A549 (cell line): ENCODE data around the gene CPT1B. TPM values are rescaled to one million over a fixed set of nuclear protein-coding genes. Genes with fewer than 3 reads are reported as not detected.

Experiments used
- ATAC-seq, 2 experiments: fragments of 200-7000 bp in 1 of 2; fragments of >200 bp in 1 of 2; cut with Nextera tagmentation in 1 of 2; cut with Tn5 transposase in 1 of 2; 3 replicates each; pipeline versions ENCODE4 v1.8.0 to v1.9.1; 2018 to 2020; ENCODE audit warnings: mild to moderate bottlenecking in 1 of 2, moderate library complexity in 1 of 2
- CTCF ChIA-PET: fragments of 300-600 bp; sonication (Branson Sonifier 250); formaldehyde crosslinking; extraction: SDS; loops from one replicate; lab custom pipeline; 2021; ENCODE audit warnings: antibody characterized with exemption, inconsistent platforms; lab: Yijun Ruan, JAX
- POLR2A ChIA-PET: fragments of 350-600 bp; formaldehyde crosslinking; extraction: SDS; loops from one replicate; lab custom pipeline; 2021; ENCODE audit warnings: antibody characterized with exemption, inconsistent platforms; lab: Yijun Ruan, JAX
- DNase-seq, 2 experiments: peaks; one replicate each; pipeline versions ENCODE4 v3.0.0 to v3.0.0-alpha.2; 2011 to 2016; ENCODE audit warnings: low read depth in 1 of 2, low spot score in 1 of 2
- FAIRE-seq: peaks from 2 replicates; lab custom pipeline; 2011; peaks lifted over from hg19 to GRCh38; lab: Jason Lieb, UNC
- H3K27ac ChIP-seq, 2 experiments: fragments of >200 bp; sonication (Bioruptor Twin); formaldehyde crosslinking; 3 replicates each; pipeline ENCODE4 v1.5.1; 2016 to 2017
- H3K4me1 ChIP-seq: fragments of >200 bp; sonication (Bioruptor Twin); formaldehyde crosslinking; 3 replicates; pipeline ENCODE4 v1.6.1; 2016
- H3K4me2 ChIP-seq: fragments of >200 bp; sonication (Bioruptor Twin); formaldehyde crosslinking; 3 replicates; pipeline ENCODE4 v1.6.1; 2016
- H3K4me3 ChIP-seq: fragments of >200 bp; sonication (Bioruptor Twin); formaldehyde crosslinking; 3 replicates; pipeline ENCODE4 v1.5.1; 2016
- H3K9me3 ChIP-seq: fragments of >200 bp; sonication (Bioruptor Twin); formaldehyde crosslinking; 3 replicates; pipeline ENCODE4 v1.6.1; 2016
- BHLHE40 ChIP-seq: IDR thresholded peaks from 2 replicates; pipeline ENCODE4 v1.6.1; 2012; ENCODE audit warnings: low read depth, low read length, inconsistent platforms
- CBX2 ChIP-seq: fragments of 200-600 bp; sonication (generic); IDR thresholded peaks from 2 replicates; pipeline ENCODE4 v1.6.1; 2016; ENCODE audit warnings: low read depth, mild to moderate bottlenecking, borderline replicate concordance
- CBX8 ChIP-seq: fragments of 200-600 bp; sonication (generic); IDR thresholded peaks from 2 replicates; pipeline ENCODE4 v1.6.1; 2016
- CHD2 ChIP-seq: fragments of 150-350 bp; IDR thresholded peaks from 2 replicates; pipeline ENCODE4 v1.6.1; 2014; ENCODE audit warnings: low read length; ENCODE audit not compliant: partially characterized antibody
- CTCF ChIP-seq: fragments of >200 bp; sonication (Bioruptor Twin); formaldehyde crosslinking; IDR thresholded peaks from 3 replicates; pipeline ENCODE4 v1.5.1; 2016
- ESRRA ChIP-seq: fragments of 150-350 bp; IDR thresholded peaks from 2 replicates; pipeline ENCODE4 v1.6.1; 2014; ENCODE audit warnings: mild to moderate bottlenecking, low read length, borderline replicate concordance
- FOXS1 ChIP-seq: fragments of 250-450 bp; sonication (Bioruptor Pico); IDR thresholded peaks from 2 replicates; pipeline ENCODE4 v1.5.0; 2020; ENCODE audit warnings: mild to moderate bottlenecking, moderate library complexity
- GATA3 ChIP-seq: IDR thresholded peaks from 2 replicates; pipeline ENCODE4 v1.6.1; 2012; ENCODE audit warnings: borderline replicate concordance
- HEYL ChIP-seq: fragments of 250-450 bp; sonication (Bioruptor Pico); IDR thresholded peaks from 2 replicates; pipeline ENCODE4 v1.8.0; 2021; ENCODE audit warnings: mild to moderate bottlenecking, moderate library complexity
- HMGXB4 ChIP-seq: fragments of 250-450 bp; sonication (Bioruptor Pico); IDR thresholded peaks from 2 replicates; pipeline ENCODE4 v1.5.0; 2021; ENCODE audit warnings: mild to moderate bottlenecking, moderate library complexity, borderline replicate concordance
- HOXB13 ChIP-seq: fragments of 250-450 bp; sonication (Bioruptor Pico); IDR thresholded peaks from 2 replicates; pipeline ENCODE4 v1.5.0; 2020; ENCODE audit warnings: low read depth, mild to moderate bottlenecking, moderate library complexity
- JUNB ChIP-seq: fragments of >200 bp; sonication (Bioruptor Twin); formaldehyde crosslinking; IDR thresholded peaks from 2 replicates; pipeline ENCODE4 v1.6.1; 2016
- KDM1A ChIP-seq: fragments of 200-600 bp; sonication (generic); IDR thresholded peaks from 2 replicates; pipeline ENCODE4 v1.6.1; 2016; ENCODE audit warnings: low read depth, mild to moderate bottlenecking
- KDM5A ChIP-seq: fragments of 200-600 bp; sonication (generic); IDR thresholded peaks from 2 replicates; pipeline ENCODE4 v1.6.1; 2016; ENCODE audit warnings: antibody characterized with exemption, mild to moderate bottlenecking
- NFE2L2 ChIP-seq: fragments of 150-350 bp; conservative IDR thresholded peaks from 2 replicates; pipeline ENCODE4 v1.6.1; 2014; ENCODE audit warnings: low read length
- PHF8 ChIP-seq: fragments of 200-600 bp; sonication (generic); IDR thresholded peaks from 2 replicates; pipeline ENCODE4 v1.6.1; 2016; ENCODE audit warnings: low read depth, mild to moderate bottlenecking, antibody characterized with exemption, moderate library complexity, borderline replicate concordance
- RAD21 ChIP-seq, 2 experiments: fragments of >200 bp in 1 of 2; sonication (Bioruptor Twin) in 1 of 2; formaldehyde crosslinking in 1 of 2; IDR thresholded peaks in 1 of 2; conservative IDR thresholded peaks in 1 of 2; 2 replicates in 1 of 2; 3 replicates in 1 of 2; pipeline ENCODE4 v1.6.1; 2012 to 2018; ENCODE audit warnings: inconsistent platforms in 1 of 2
- RARB ChIP-seq: fragments of 250-450 bp; sonication (Bioruptor Pico); IDR thresholded peaks from 2 replicates; pipeline ENCODE4 v1.8.0; 2021; ENCODE audit warnings: mild to moderate bottlenecking, moderate library complexity
- RFX5 ChIP-seq: fragments of 450-650 bp; IDR thresholded peaks from 2 replicates; pipeline ENCODE4 v1.7.1; 2014; ENCODE audit warnings: antibody characterized with exemption, mild to moderate bottlenecking, moderate library complexity
- RNF2 ChIP-seq: fragments of 200-600 bp; sonication (generic); IDR thresholded peaks from 2 replicates; pipeline ENCODE4 v1.6.1; 2016; ENCODE audit warnings: low read depth, mild to moderate bottlenecking, antibody characterized with exemption, moderate library complexity, borderline replicate concordance
- SREBF2 ChIP-seq: fragments of 450-650 bp; IDR thresholded peaks from 2 replicates; pipeline ENCODE4 v1.6.1; 2014; ENCODE audit warnings: mild to moderate bottlenecking, moderate library complexity
- TFCP2L1 ChIP-seq: fragments of 250-450 bp; sonication (Bioruptor Pico); IDR thresholded peaks from 2 replicates; pipeline ENCODE4 v1.5.0; 2021; ENCODE audit warnings: mild to moderate bottlenecking
- TP53 ChIP-seq: fragments of 250-450 bp; sonication (Bioruptor Pico); IDR thresholded peaks from 2 replicates; pipeline ENCODE4 v1.5.0; 2021; ENCODE audit warnings: mild to moderate bottlenecking, moderate library complexity
- ZC3H11A ChIP-seq: fragments of 450-650 bp; IDR thresholded peaks from 2 replicates; pipeline ENCODE4 v1.6.1; 2014; ENCODE audit warnings: antibody characterized with exemption, mild to moderate bottlenecking
- WGBS: methylation state at CpG from one replicate; pipeline ENCODE4 v1.1.6; 2017; ENCODE audit errors: missing lambda C conversion rate; 5-methylcytosine and 5-hydroxymethylcytosine counted together
- polyA plus RNA-seq, 4 experiments: library from polyadenylated mRNA; depleted of rRNA in 3 of 4; stranded (reverse); fragments of >200 nt; fragmentation: RNase III in 1 of 4; extraction: RNeasy Plus Mini Kit Qiagen cat#74134 plus additional on column Dnase treatment in 1 of 4; gene quantifications; 2 replicates in 3 of 4; 3 replicates in 1 of 4; pipeline ENCODE4 v1.2.3, GENCODE V29; 2011 to 2017
- TF ChIP-seq, protein P1 (sequence below): fragments of 250-450 bp; sonication (Bioruptor Pico); IDR thresholded peaks from 2 replicates; pipeline ENCODE4 v1.5.0; 2020; ENCODE audit warnings: low read depth, mild to moderate bottlenecking, moderate library complexity
- TF ChIP-seq, protein P2 (sequence below): IDR thresholded peaks from 2 replicates; pipeline ENCODE4 v1.6.1; 2012

CPT1B gene
- polyA plus RNA-seq, 2 of the 4 experiments (the other 2 are of a cell fraction): 12.1 to 26.5 TPM

GRCh38 chr22:50544078-50544745, 34.0 kb downstream of the CPT1B start (continued):
- TF ChIP-seq FOXS1 (CRISPR knock-in tag) (no peak), PHF8 (no peak), CBX8 (no peak), RARB (no peak), RFX5 (no peak), TP53 (CRISPR knock-in tag) (no peak), HOXB13 (no peak), ZC3H11A (no peak), TFCP2L1 (CRISPR knock-in tag) (no peak), CHD2 (no peak), CBX2 (no peak), RNF2 (no peak), SREBF2 (no peak)
- TF ChIP-seq, protein P1, sequence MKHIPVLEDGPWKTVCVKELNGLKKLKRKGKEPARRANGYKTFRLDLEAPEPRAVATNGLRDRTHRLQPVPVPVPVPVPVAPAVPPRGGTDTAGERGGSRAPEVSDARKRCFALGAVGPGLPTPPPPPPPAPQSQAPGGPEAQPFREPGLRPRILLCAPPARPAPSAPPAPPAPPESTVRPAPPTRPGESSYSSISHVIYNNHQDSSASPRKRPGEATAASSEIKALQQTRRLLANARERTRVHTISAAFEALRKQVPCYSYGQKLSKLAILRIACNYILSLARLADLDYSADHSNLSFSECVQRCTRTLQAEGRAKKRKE (CRISPR knock-in tag): no peak
- TF ChIP-seq, protein P2, sequence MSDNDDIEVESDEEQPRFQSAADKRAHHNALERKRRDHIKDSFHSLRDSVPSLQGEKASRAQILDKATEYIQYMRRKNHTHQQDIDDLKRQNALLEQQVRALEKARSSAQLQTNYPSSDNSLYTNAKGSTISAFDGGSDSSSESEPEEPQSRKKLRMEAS: peak; percentile 46; the same call in 1 of the 2 replicates

- no peak overlapping the region for H3K4me3 ChIP-seq
- H3K27ac ChIP-seq: peak overlapping the region; percentile 76 to 92; a peak in 4 of 6 replicates
- H3K4me1 ChIP-seq: peaks cover 69% of the 10 kb centered on the region
- DNase-seq (no peak), FAIRE-seq (no peak), ATAC-seq (no peak)
- 90% methylated on average over 19 of the region's 19 CpGs for WGBS
- no peak overlapping the region for H3K4me2 ChIP-seq
- CTCF ChIA-PET: interaction anchor here (4.5 kb wide), 1 partner anchor 21 kb away, joined by 25 read pairs; the partner anchor contains the start of gene SYCE3
- no peaks in the 10 kb centered on the region for H3K9me3 ChIP-seq
- TF ChIP-seq HMGXB4 (CRISPR knock-in tag) (no peak), NFE2L2 (no peak), TFCP2L1 (CRISPR knock-in tag) (no peak), HOXB13 (no peak), KDM1A (no peak), ESRRA (no peak), HEYL (CRISPR knock-in tag) (no peak), CTCF (no peak), RNF2 (no peak), BHLHE40 (no peak), RFX5 (no peak), GATA3 (no peak), KDM5A (no peak), JUNB (no peak), RAD21 (conservative IDR thresholded peaks at IDR 0.05 in 1 of 2, IDR thresholded peaks at IDR 0.05 in 1 of 2) (no peak)
- POLR2A ChIA-PET: interaction anchor here (1.0 kb wide), 1 partner anchor 10 kb away, joined by 3 read pairs; no protein-coding TSS in a partner anchor
Measured at GRCh38 chr22:50542416-50542927, 35.8 kb downstream of the CPT1B start.
